ENCODE results near the gene MYT1.

DNA sequence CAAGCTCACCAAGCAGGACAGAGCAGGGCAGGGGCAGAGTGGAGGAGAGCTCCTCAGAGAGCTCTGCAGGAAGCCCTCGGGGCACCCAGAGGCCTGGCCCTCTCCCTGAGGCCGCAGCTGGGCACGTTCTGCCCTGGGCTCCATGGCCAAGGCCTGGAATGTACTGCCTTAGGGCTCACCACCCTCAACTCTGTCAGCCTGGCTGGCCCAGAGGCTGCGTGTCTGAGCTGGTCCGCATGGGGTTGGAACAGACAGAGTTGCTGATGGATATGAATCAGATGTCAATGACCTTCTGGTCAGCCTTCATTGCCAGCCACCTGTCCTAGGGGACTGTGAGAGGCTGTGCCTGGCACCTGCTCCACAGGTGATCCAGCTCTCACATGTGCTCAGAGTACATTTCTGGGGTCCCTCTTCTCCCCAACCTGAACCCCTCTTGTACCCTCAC lies 58.1 kb downstream of the MYT1 start:
- TF ChIP-seq MXI1 (conservative IDR thresholded peaks at IDR 0.05; ENCODE audit: poor library complexity, severe bottlenecking), result no peak
- TF ChIP-seq, protein P1, sequence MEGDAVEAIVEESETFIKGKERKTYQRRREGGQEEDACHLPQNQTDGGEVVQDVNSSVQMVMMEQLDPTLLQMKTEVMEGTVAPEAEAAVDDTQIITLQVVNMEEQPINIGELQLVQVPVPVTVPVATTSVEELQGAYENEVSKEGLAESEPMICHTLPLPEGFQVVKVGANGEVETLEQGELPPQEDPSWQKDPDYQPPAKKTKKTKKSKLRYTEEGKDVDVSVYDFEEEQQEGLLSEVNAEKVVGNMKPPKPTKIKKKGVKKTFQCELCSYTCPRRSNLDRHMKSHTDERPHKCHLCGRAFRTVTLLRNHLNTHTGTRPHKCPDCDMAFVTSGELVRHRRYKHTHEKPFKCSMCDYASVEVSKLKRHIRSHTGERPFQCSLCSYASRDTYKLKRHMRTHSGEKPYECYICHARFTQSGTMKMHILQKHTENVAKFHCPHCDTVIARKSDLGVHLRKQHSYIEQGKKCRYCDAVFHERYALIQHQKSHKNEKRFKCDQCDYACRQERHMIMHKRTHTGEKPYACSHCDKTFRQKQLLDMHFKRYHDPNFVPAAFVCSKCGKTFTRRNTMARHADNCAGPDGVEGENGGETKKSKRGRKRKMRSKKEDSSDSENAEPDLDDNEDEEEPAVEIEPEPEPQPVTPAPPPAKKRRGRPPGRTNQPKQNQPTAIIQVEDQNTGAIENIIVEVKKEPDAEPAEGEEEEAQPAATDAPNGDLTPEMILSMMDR (IDR thresholded peaks at IDR 0.05; ENCODE audit: poor library complexity, severe bottlenecking), result no peak
- no peak for TF ChIP-seq POLR2AphosphoS5 (IDR thresholded peaks at IDR 0.05)
- no peak for TF ChIP-seq TAF1 (IDR thresholded peaks at IDR 0.05; ENCODE audit: low read depth)
- TF ChIP-seq, protein P2, sequence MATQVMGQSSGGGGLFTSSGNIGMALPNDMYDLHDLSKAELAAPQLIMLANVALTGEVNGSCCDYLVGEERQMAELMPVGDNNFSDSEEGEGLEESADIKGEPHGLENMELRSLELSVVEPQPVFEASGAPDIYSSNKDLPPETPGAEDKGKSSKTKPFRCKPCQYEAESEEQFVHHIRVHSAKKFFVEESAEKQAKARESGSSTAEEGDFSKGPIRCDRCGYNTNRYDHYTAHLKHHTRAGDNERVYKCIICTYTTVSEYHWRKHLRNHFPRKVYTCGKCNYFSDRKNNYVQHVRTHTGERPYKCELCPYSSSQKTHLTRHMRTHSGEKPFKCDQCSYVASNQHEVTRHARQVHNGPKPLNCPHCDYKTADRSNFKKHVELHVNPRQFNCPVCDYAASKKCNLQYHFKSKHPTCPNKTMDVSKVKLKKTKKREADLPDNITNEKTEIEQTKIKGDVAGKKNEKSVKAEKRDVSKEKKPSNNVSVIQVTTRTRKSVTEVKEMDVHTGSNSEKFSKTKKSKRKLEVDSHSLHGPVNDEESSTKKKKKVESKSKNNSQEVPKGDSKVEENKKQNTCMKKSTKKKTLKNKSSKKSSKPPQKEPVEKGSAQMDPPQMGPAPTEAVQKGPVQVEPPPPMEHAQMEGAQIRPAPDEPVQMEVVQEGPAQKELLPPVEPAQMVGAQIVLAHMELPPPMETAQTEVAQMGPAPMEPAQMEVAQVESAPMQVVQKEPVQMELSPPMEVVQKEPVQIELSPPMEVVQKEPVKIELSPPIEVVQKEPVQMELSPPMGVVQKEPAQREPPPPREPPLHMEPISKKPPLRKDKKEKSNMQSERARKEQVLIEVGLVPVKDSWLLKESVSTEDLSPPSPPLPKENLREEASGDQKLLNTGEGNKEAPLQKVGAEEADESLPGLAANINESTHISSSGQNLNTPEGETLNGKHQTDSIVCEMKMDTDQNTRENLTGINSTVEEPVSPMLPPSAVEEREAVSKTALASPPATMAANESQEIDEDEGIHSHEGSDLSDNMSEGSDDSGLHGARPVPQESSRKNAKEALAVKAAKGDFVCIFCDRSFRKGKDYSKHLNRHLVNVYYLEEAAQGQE (IDR thresholded peaks at IDR 0.05; ENCODE audit: borderline replicate concordance), result no peak

Measured in neural cell (in vitro differentiated cells).